Vagina (tissue), 2 donors: Measurements from ENCODE around the gene CCDC63. TPM values are rescaled to one million over a fixed set of nuclear protein-coding genes. Genes with fewer than 3 reads are reported as not detected.

ENCODE experiments used
- DNase-seq, 2 donors: peaks; one replicate each; pipeline ENCODE4 v3.0.0-alpha.2; 2017; ENCODE audit errors: extremely low spot score in 2 of 2
- H3K27ac ChIP-seq: fragments of 200-600 bp; sonication (generic); one replicate; pipeline ENCODE4 v1.5.1; 2019
- H3K27me3 ChIP-seq: fragments of 200-600 bp; sonication (generic); one replicate; pipeline ENCODE4 v1.5.1; 2019
- H3K36me3 ChIP-seq, 2 donors: fragments of 200-600 bp; sonication (generic); one replicate each; pipeline ENCODE4 v1.5.1; 2017 to 2019
- H3K4me1 ChIP-seq: fragments of 200-600 bp; sonication (generic); one replicate; pipeline ENCODE4 v1.5.1; 2019
- H3K4me3 ChIP-seq, 2 donors: fragments of 200-600 bp; sonication (generic); 1 replicate in 1 of 2; 2 replicates in 1 of 2; pipeline ENCODE4 v1.5.1; 2016 to 2019
- H3K9me3 ChIP-seq: fragments of 200-600 bp; sonication (generic); one replicate; pipeline ENCODE4 v1.5.1; 2019
- CTCF ChIP-seq, 3 experiments: fragments of 450-650 bp in 2 of 3; fragments of 200-600 bp in 1 of 3; sonication (generic) in 1 of 3; IDR thresholded peaks; one replicate each; pipeline ENCODE4 v1.5.1; 2017 to 2019; ENCODE audit warnings: antibody characterized with exemption in 3 of 3, mild to moderate bottlenecking in 2 of 3, moderate library complexity in 2 of 3
- POLR2A ChIP-seq, 2 donors: fragments of 450-650 bp; IDR thresholded peaks; one replicate each; pipeline ENCODE4 v1.6.1; 2017; ENCODE audit warnings: antibody characterized with exemption in 2 of 2, mild to moderate bottlenecking in 2 of 2, moderate library complexity in 2 of 2
- POLR2AphosphoS5 ChIP-seq, 2 donors: sonication (generic); formaldehyde crosslinking; IDR thresholded peaks; one replicate each; pipeline ENCODE4 v1.9.0; 2017; ENCODE audit warnings: antibody characterized with exemption in 2 of 2, mild to moderate bottlenecking in 2 of 2, low read depth in 1 of 2; ENCODE audit not compliant: insufficient read depth in 1 of 2
- intact Hi-C: fragments of 100-400 bp; cut with DNase I; formaldehyde crosslinking; loops from one replicate; pipeline ENCODE4 v1.15.1; 2023
- total RNA-seq: library from RNA; depleted of rRNA; stranded (reverse); fragments of >200 nt; gene quantifications from one replicate; pipeline ENCODE4 v1.2.3, GENCODE V29; 2016

CCDC63 gene
- total RNA-seq, 1 donor from 2014 or later, result not detected

DNA sequence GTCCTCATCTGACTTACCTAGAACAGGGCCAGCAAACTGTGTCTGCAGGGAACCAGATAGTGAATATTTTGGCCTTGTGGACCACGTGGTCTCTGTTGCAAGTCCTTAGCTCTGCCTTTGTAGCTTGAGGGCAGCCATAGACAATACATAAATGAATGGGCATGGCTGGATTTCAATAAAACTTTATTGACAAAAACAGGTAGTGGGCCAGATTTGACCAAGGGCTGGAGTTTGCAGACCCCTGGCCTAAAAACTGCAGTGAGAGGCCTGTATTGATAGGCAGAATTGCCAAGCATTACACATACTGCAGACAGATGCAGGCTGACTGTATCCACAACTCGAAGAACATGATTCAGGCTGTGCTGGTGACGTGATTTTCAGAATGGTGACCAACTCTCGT lies 25.3 kb downstream of the CCDC63 start:
- intact Hi-C loops, result no loop called here
- DNase-seq, result no peak
- no peak overlapping the region for H3K4me3 ChIP-seq
- H3K9me3 ChIP-seq, result no peaks in the 10 kb centered on the region
- H3K27ac ChIP-seq, result no peak overlapping the region
- no peaks in the 10 kb centered on the region for H3K27me3 ChIP-seq
- no peak for TF ChIP-seq CTCF (IDR thresholded peaks at IDR 0.05)
- no peak for TF ChIP-seq POLR2A (IDR thresholded peaks at IDR 0.05)
- TF ChIP-seq POLR2AphosphoS5 (IDR thresholded peaks at IDR 0.05; ENCODE audit: insufficient read depth in 1 of 2, low read depth in 1 of 2), result no peak
- no peaks in the 10 kb centered on the region for H3K36me3 ChIP-seq
- H3K4me1 ChIP-seq, result no peaks in the 10 kb centered on the region

DNA sequence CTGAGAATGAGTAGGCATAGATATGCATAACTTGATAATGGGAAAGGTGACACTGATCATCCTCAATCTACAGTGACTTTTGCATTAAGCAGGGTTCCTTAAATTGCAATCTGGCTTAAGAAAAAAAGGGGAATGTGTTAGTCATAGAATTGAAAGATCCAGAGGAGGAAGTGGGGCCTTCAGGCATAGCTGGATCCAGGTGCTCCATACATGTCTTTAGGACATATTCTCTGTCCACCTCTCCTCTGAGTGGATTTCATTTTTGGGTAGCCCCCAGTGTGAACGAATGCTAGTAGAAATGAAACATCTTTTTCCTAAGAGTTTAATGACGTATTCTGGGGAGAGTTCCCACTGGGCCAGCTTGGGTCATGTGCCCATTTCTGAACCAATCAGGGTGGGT lies 27.6 kb downstream of the CCDC63 start:
- H3K9me3 ChIP-seq, result no peaks in the 10 kb centered on the region
- H3K27ac ChIP-seq, result no peak overlapping the region
- intact Hi-C loops, result no loop called here
- H3K4me1 ChIP-seq, result no peaks in the 10 kb centered on the region
- no peaks in the 10 kb centered on the region for H3K36me3 ChIP-seq
- no peak overlapping the region for H3K4me3 ChIP-seq
- no peak for TF ChIP-seq POLR2A (IDR thresholded peaks at IDR 0.05)
- no peak for TF ChIP-seq POLR2AphosphoS5 (IDR thresholded peaks at IDR 0.05; ENCODE audit: insufficient read depth in 1 of 2, low read depth in 1 of 2)
- TF ChIP-seq CTCF (IDR thresholded peaks at IDR 0.05), result no peak
- no peak for DNase-seq
- no peaks in the 10 kb centered on the region for H3K27me3 ChIP-seq

DNA sequence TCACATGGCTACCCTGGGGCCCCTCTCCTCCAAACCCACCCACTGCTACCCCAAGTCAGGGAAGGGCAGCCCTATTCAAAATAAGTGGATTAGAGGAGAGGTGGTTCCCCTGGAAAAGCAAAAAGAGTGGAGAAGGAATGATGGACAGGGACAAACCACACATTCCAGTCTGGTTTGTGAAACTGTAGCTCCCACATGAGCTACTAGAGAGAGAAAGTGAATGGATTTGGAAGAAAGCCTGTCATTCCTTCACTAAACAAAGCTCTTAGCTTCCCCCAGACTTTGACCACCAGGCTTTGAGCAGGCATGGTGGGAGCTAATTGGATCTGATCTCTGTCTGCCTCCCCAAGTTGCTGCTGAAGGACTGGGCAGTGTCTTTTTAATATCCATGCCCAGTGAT lies 28.0 kb downstream of the CCDC63 start:
- no peaks in the 10 kb centered on the region for H3K27me3 ChIP-seq
- intact Hi-C loops, result no loop called here
- H3K4me3 ChIP-seq, result no peak overlapping the region
- no peaks in the 10 kb centered on the region for H3K4me1 ChIP-seq
- TF ChIP-seq CTCF (IDR thresholded peaks at IDR 0.05), result no peak
- TF ChIP-seq POLR2AphosphoS5 (IDR thresholded peaks at IDR 0.05; ENCODE audit: insufficient read depth in 1 of 2, low read depth in 1 of 2), result no peak
- TF ChIP-seq POLR2A (IDR thresholded peaks at IDR 0.05), result no peak
- DNase-seq, result no peak
- H3K27ac ChIP-seq, result no peak overlapping the region
- no peaks in the 10 kb centered on the region for H3K9me3 ChIP-seq
- no peaks in the 10 kb centered on the region for H3K36me3 ChIP-seq

DNA sequence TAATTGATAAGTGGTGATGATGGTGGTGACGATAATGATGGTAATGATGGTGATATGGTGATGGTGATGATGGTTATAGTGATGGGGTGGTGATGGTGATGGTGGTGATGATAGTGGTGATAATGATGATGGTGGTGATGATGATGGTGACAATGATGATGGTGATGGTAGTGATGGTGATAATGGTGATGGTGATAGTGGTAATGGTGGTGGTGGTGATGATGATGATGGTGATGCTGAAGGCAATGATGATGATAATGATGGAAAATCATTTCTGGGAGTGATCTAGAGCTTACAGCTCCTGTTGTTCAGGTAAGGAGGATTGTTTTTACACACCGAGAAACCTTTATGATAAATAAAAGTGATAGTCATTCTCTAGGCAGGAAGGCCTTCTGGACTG lies 33.9 kb downstream of the CCDC63 start:
- no peak for TF ChIP-seq POLR2AphosphoS5 (IDR thresholded peaks at IDR 0.05; ENCODE audit: insufficient read depth in 1 of 2, low read depth in 1 of 2)
- no peak for TF ChIP-seq CTCF (IDR thresholded peaks at IDR 0.05)
- no peak for TF ChIP-seq POLR2A (IDR thresholded peaks at IDR 0.05)
- DNase-seq, result no peak
- Histone ChIP-seq H3K4me1 (no peaks in the 10 kb centered on the region), H3K4me3 (no peak overlapping the region), H3K36me3 (no peaks in the 10 kb centered on the region), H3K9me3 (no peaks in the 10 kb centered on the region), H3K27me3 (no peaks in the 10 kb centered on the region), H3K27ac (no peak overlapping the region)
- intact Hi-C loops, result loop anchor here (10.0 kb wide), 1 partner anchor 964 kb away; the partner anchor contains the start of gene MAPKAPK5

GRCh38 chr12:110883251-110883650 lies 36.5 kb downstream of the CCDC63 start:
- Histone ChIP-seq H3K9me3 (no peaks in the 10 kb centered on the region), H3K27me3 (no peaks in the 10 kb centered on the region), H3K36me3 (no peaks in the 10 kb centered on the region), H3K4me3 (no peak overlapping the region), H3K27ac (no peak overlapping the region), H3K4me1 (no peaks in the 10 kb centered on the region)
- intact Hi-C loops, result loop anchor here (10.0 kb wide), 1 partner anchor 962 kb away; the partner anchor contains the start of gene MAPKAPK5
- DNase-seq, result no peak
- TF ChIP-seq POLR2AphosphoS5 (IDR thresholded peaks at IDR 0.05; ENCODE audit: insufficient read depth in 1 of 2, low read depth in 1 of 2) (no peak), CTCF (IDR thresholded peaks at IDR 0.05) (no peak)
